IMR-90 (cell line): ENCODE results near the gene MYO1A. TPM values are rescaled to one million over a fixed set of nuclear protein-coding genes. Genes with fewer than 3 reads are reported as not detected.
"Not testable (repeated sequence)": the region's sequence is repeated elsewhere in the genome, so short reads cannot be mapped to it uniquely, and the experiment has no call there.

Experiments used
- ATAC-seq: fragments of 200-7000 bp; cut with Tn5 transposase; 2 replicates; pipeline ENCODE4 v1.9.1; 2020; ENCODE audit warnings: low read depth, mild to moderate bottlenecking, moderate library complexity
- BruUV-seq: library from RNA; stranded (reverse); fragments of 400-500 nt; replicated peaks from 2 replicates; lab custom pipeline; 2021; lab: Mats Ljungman, UMichigan
- CTCF ChIA-PET: fragments of 300-600 bp; formaldehyde crosslinking; extraction: SDS; loops from one replicate; lab custom pipeline; 2021; ENCODE audit warnings: antibody characterized with exemption; lab: Yijun Ruan, JAX
- POLR2A ChIA-PET: fragments of 300-600 bp; sonication (Branson Sonifier 250); formaldehyde crosslinking; loops from one replicate; lab custom pipeline; 2022; ENCODE audit warnings: antibody characterized with exemption; ENCODE audit not compliant: unreplicated experiment; lab: Charles Lee
- DNase-seq: peaks from one replicate; pipeline ENCODE4 v3.0.0; 2013
- H2AFZ ChIP-seq: replicated peaks from 2 replicates; pipeline ENCODE3; 2013; ENCODE audit warnings: low read length, mild to moderate bottlenecking; ENCODE audit not compliant: poor library complexity
- H2AK5ac ChIP-seq: 2 replicates; pipeline ENCODE4 v1.6.1; 2013; ENCODE audit warnings: low read depth, low read length, inconsistent platforms
- H2AK9ac ChIP-seq: replicated peaks from 2 replicates; pipeline ENCODE3; 2013; ENCODE audit warnings: mild to moderate bottlenecking, low read depth, low read length, moderate library complexity; ENCODE audit not compliant: poor library complexity
- H2BK120ac ChIP-seq: 2 replicates; pipeline ENCODE4 v1.6.1; 2013; ENCODE audit warnings: low read depth, low read length, inconsistent platforms
- H2BK15ac ChIP-seq: 3 replicates; pipeline ENCODE4 v1.6.1; 2013; ENCODE audit warnings: low read depth, low read length, inconsistent platforms
- H2BK20ac ChIP-seq: 2 replicates; pipeline ENCODE4 v1.6.1; 2013; ENCODE audit warnings: low read depth, mild to moderate bottlenecking, inconsistent platforms, low read length, moderate library complexity
- H2BK5ac ChIP-seq: 2 replicates; pipeline ENCODE4 v1.6.1; 2013; ENCODE audit warnings: mild to moderate bottlenecking, low read depth, low read length, inconsistent platforms; ENCODE audit not compliant: poor library complexity, severe bottlenecking
- H3K14ac ChIP-seq: replicated peaks from 2 replicates; pipeline ENCODE4 v1.6.1; 2013; ENCODE audit warnings: low read depth, low read length, inconsistent platforms
- H3K18ac ChIP-seq: 2 replicates; pipeline ENCODE4 v1.6.1; 2013; ENCODE audit warnings: low read depth, low read length, control low read depth
- H3K23ac ChIP-seq: 2 replicates; pipeline ENCODE4 v1.6.1; 2013; ENCODE audit warnings: low read depth, low read length, inconsistent platforms
- H3K27ac ChIP-seq: 2 replicates; pipeline ENCODE4 v1.5.1; 2013; ENCODE audit warnings: mild to moderate bottlenecking, control low read depth, low read length; ENCODE audit not compliant: insufficient read depth
- H3K27me3 ChIP-seq: 2 replicates; pipeline ENCODE4 v1.6.1; 2013; ENCODE audit warnings: low read length; ENCODE audit not compliant: control insufficient read depth, insufficient read depth
- H3K36me3 ChIP-seq: 2 replicates; pipeline ENCODE4 v1.6.1; 2013; ENCODE audit warnings: low read length, mixed read lengths; ENCODE audit not compliant: control insufficient read depth, insufficient read depth
- H3K4ac ChIP-seq: 2 replicates; pipeline ENCODE4 v1.6.1; 2013; ENCODE audit warnings: low read depth, low read length, inconsistent platforms
- H3K4me1 ChIP-seq: 2 replicates; pipeline ENCODE4 v1.6.1; 2013; ENCODE audit warnings: low read length, mixed read lengths; ENCODE audit not compliant: control insufficient read depth, insufficient read depth
- H3K4me2 ChIP-seq: 2 replicates; pipeline ENCODE4 v1.6.1; 2013; ENCODE audit warnings: low read depth, mild to moderate bottlenecking, control low read depth, low read length, moderate library complexity
- H3K4me3 ChIP-seq: 2 replicates; pipeline ENCODE4 v1.5.1; 2013; ENCODE audit warnings: low read depth, mild to moderate bottlenecking, control low read depth, low read length, moderate library complexity; ENCODE audit not compliant: insufficient read depth
- H3K56ac ChIP-seq: 2 replicates; pipeline ENCODE4 v1.6.1; 2013; ENCODE audit warnings: low read length, inconsistent platforms; ENCODE audit not compliant: insufficient read depth; ENCODE audit errors: extremely low read depth
- H3K79me1 ChIP-seq, 2 experiments: 2 replicates each; pipeline ENCODE4 v1.6.1; 2013; ENCODE audit warnings: low read length in 2 of 2, inconsistent platforms in 1 of 2, low read depth in 1 of 2
- H3K9ac ChIP-seq: 2 replicates; pipeline ENCODE4 v1.6.1; 2013; ENCODE audit warnings: low read depth, low read length, control low read depth
- H3K9me1 ChIP-seq: 2 replicates; pipeline ENCODE4 v1.6.1; 2013; ENCODE audit warnings: low read length, inconsistent platforms; ENCODE audit not compliant: insufficient read depth
- H3K9me3 ChIP-seq: 2 replicates; pipeline ENCODE4 v1.6.1; 2013; ENCODE audit warnings: low read length; ENCODE audit not compliant: control insufficient read depth, insufficient read depth
- H4K20me1 ChIP-seq: 2 replicates; pipeline ENCODE4 v1.6.1; 2013; ENCODE audit warnings: low read length, inconsistent platforms; ENCODE audit not compliant: insufficient read depth
- H4K5ac ChIP-seq: 2 replicates; pipeline ENCODE4 v1.6.1; 2013; ENCODE audit warnings: mild to moderate bottlenecking, low read depth, low read length, control low read depth
- H4K8ac ChIP-seq, 2 experiments: 2 replicates each; pipeline ENCODE4 v1.6.1; 2013; ENCODE audit warnings: low read depth in 2 of 2, low read length in 2 of 2, control low read depth in 1 of 2, inconsistent platforms in 1 of 2
- H4K91ac ChIP-seq: 2 replicates; pipeline ENCODE4 v1.6.1; 2013; ENCODE audit warnings: low read depth, low read length, inconsistent platforms; ENCODE audit not compliant: insufficient read depth
- WGBS, 2 experiments: methylation state at CpG; one replicate each; pipeline versions ENCODE4 v1.1.5 to v1.1.7; 2013; ENCODE audit warnings: missing lambda C conversion rate in 2 of 2; ENCODE audit not compliant: insufficient read length in 1 of 2; ENCODE audit errors: extremely low coverage in 2 of 2; 5-methylcytosine and 5-hydroxymethylcytosine counted together
- dilution Hi-C: fragments of 300-500 bp; cut with HindIII; formaldehyde crosslinking; loops from one replicate; pipeline ENCODE4 v1.14.3; 2018; ENCODE audit warnings: low sequenced_read_pairs; ENCODE audit not compliant: unreplicated experiment
- in situ Hi-C: fragments of 300-500 bp; cut with MboI; formaldehyde crosslinking; loops from 3 replicates; pipeline ENCODE4 v1.14.3; 2019; ENCODE audit warnings: low sequenced_read_pairs, inconsistent platforms, mixed read lengths
- intact Hi-C: fragments of 100-400 bp; cut with micrococcal nuclease; formaldehyde crosslinking; loops from 2 replicates; pipeline ENCODE4 v1.10.0; 2022
- polyA plus RNA-seq, 3 experiments: library from polyadenylated mRNA; depleted of rRNA; stranded (reverse); fragments of >200 nt; gene quantifications; 2 replicates each; pipeline ENCODE4 v1.2.3, GENCODE V29; 2012; ENCODE audit warnings: low replicate concordance in 1 of 3
- total RNA-seq: library from RNA; depleted of rRNA; stranded (reverse); fragments of >200 nt; gene quantifications from 2 replicates; pipeline ENCODE4 v1.2.3, GENCODE V29; 2012

MYO1A gene
- total and polyA plus RNA-seq, 2 of the 4 experiments (the other 2 are of a cell fraction), result under 0.01 TPM; not detected in 1

DNA sequence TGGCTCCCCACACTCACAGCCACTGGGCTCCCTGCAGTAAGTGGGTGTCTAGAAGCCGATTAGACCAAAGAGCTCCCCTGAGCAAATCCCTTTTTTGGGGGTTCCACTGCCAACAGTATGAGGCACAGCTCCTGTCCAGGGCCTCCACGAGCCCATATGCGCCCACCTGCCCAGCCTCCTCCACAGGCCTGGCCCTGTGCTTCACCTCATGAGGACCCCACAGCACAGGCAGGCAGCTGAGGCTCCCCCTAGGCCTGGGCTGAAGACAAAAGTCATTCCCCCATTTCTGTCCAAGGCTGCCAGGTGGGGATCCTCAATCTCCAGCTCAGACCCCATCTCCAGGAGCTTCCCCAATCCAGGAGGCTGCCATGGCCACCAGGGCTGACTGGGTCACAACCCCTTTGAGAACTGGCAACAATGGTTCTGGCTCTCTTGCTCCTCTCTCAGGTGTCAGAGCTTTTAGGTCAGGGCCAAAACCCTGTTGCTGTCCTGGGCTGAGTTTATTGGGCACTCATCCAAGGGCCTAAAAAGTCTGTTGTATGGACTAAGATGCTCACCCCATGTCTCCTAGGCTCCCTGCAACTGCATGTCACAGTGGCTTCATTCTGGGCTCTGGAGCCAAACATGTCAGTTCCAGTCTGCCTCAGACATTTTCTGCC is 67.2 kb downstream of the MYO1A start:
- POLR2A ChIA-PET, H3K4me2 ChIP-seq, H3K14ac ChIP-seq, H3K9me1 ChIP-seq, H3K27ac ChIP-seq, CTCF ChIA-PET, H3K4me3 ChIP-seq, H3K36me3 ChIP-seq, H2BK120ac ChIP-seq, H2BK15ac ChIP-seq, H3K23ac ChIP-seq, H3K4ac ChIP-seq, H2AFZ ChIP-seq, ATAC-seq, H4K5ac ChIP-seq, H4K91ac ChIP-seq, H2BK20ac ChIP-seq, DNase-seq, H2AK5ac ChIP-seq, H4K8ac ChIP-seq, intact Hi-C loops, H2BK5ac ChIP-seq, H4K20me1 ChIP-seq, H2AK9ac ChIP-seq, H3K9ac ChIP-seq, H3K9me3 ChIP-seq, dilution Hi-C loops, H3K18ac ChIP-seq, H3K79me1 ChIP-seq, H3K4me1 ChIP-seq, H3K56ac ChIP-seq, BruUV-seq, H3K27me3 ChIP-seq: not testable (repeated sequence)
- in situ Hi-C loops, result loop anchor here (25.0 kb wide), 1 partner anchor 470 kb away; the partner anchor contains the start of gene RBMS2
- WGBS, 2 experiments, result no CpG with 5 or more reads among the region's 3 CpGs
